ENCODE measurements around the gene ANKS1B.

Gene ANKS1B

DNA sequence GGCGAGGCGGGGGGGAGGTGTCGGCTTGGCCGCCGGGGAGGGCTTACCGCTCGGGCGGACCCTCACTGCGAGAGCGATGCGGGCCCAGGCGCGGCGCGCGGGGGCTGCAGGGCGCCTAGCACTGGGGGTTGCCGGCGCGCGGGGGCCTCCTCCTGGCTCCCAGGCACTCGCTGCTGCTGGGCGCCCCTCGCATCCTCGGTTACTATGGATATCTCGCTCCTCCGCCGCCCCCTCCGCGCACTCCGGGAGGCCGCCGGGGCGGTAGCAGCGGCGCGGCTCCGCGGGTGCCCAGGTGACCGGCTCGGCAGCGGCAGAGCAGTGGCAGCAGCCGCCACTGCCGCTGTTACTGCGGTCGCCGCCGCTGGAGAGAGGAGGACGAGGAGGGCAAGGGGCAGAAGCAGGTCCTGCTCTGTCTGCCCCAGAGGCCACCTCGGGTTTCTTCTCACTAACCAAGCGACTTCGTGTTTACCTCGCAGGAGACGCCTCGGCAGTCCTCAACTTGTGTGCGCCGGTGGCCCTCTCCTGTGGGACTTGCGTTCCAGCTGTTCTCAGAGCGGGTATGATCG is 1089.6 kb downstream of the ANKS1B start:
- no peak for DNase-seq (ENCODE audit: low read depth in 1 of 2, low spot score in 1 of 2)

DNA sequence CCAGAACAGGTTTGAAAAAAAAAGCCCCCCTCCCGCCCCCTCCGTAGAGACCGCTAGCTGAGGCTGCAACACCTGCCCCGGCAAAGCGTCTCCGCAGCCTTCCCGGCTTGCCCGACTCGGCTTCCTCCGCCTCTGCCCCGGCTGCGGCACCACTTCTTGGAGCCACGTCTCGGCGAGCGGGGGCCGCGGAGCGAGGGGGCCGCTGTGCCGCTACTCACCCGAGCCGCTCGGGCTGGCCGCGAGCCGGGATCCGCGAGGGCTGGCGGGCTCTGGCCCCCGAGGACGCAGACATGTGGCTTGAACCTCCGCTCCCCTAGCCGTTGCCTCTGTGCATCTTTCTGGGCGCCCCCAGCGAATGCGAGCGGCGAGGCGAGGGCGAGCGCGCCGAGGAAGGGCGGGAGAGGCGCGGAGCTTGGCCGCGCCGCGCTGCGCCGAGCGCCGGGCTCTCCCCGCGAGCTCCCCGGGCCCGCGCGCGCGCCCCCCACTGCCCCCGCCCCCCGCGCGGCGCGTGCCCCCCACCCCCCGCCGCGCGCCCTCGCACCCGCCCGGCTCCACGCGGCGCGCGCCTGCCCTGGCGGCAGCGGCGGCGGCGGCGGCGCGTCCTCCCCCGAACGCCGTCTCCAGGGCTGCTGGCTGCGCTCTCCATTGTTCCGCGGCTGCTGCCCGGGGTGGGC is 1090.2 kb downstream of the ANKS1B start:
- DNase-seq (ENCODE audit: low read depth in 1 of 2, low spot score in 1 of 2), result no peak

DNA sequence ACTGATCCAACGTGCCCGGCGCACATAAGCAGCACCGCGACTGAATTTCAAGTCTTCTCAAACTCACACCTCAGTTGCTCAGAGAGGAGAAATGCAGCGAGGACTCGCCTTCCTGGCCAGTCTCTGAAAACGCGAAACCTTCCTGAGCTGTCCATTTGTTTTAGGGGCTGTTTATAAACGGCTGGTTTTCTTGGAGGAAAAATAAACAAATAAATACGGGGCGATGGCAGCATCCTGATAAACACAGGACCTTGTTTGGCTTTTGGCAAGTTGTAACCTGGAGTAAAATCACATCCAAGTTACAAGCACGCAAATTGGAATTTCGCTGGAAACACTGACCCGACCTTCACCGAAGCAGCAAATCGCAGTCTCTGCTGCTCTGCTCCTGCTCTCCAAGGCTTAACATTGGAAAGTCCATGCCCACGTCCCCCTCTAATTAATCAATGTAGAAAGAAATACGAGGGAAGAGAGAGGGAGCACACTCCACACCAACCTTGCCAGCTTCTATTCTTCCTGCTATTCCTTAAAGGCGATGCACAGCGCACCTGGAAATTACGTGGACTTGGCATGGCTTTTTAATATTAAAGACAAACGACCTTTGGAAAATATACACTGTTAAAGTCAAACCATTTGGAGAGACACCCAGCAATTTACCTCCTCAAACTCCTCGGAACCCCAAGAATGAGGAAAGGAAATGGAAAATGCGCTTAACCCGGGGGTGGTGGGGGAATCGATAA is 1090.9 kb downstream of the ANKS1B start:
- no peak for DNase-seq (ENCODE audit: low read depth in 1 of 2, low spot score in 1 of 2)

DNA sequence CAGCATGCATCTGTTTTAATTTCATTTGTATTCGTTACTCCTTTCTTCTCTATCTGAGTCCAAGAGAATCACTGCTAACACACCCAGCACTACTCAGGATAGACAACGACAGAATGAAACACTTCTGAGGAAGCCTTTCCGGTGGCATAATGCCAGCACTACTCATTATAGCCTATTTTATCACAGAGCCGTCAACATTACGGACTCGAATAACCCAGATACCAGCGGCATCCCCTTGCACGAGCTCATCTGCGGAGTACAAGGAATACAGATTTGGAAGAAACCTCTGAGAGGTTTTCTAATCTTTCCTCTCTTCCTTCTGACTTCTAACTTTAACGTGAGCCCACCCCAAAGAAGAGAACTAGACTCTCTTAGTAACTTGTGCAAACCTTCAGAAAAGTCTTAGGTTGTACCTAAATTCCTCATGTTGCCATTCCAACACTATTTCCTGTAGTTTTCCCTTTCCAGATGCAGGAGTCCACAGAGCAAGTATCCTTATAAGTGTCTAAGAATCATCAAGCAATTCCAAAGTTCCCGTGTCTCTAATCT is 1091.5 kb downstream of the ANKS1B start:
- no peak for DNase-seq (ENCODE audit: low read depth in 1 of 2, low spot score in 1 of 2)

DNA sequence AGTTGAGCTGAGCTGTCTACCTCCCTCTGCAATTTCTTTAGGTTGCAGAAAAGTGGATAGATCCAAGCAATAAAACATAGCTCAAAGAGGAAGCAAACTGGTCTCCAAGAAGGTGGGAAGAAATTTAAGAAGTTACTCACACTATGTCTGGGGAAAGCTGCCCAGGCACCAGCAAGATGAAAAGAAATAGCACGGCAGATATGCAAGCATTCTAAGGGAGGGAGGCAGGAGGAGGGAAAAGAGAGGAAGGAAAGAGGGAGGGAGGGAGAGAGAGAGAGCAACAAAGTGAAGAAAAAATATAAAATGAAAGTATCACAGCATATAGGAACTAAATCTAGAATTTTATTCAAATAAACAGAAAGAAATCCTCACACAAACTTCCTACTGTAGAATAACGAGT is 1099.0 kb downstream of the ANKS1B start:
- DNase-seq (ENCODE audit: low read depth in 1 of 2, low spot score in 1 of 2), result no peak

DNA sequence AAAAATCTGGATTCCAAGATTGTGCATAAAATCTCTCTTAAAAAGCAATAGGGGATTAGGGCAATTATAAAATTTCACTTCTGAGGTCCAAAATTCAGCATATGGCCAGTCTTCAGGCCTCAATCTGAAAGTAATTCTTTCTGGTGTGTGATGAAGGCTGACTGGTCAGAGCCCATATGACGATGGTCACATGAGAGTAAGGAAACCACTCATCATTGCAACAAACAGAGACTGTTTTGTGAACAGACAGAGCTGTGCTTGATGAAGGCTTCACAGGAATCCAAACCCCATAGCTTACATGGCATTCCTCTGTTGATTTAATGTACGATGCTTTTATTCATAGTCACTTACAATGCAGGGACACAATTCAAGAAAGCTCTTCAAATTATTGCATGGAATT is 1101.5 kb downstream of the ANKS1B start:
- DNase-seq (ENCODE audit: low read depth in 1 of 2, low spot score in 1 of 2), result no peak

DNA sequence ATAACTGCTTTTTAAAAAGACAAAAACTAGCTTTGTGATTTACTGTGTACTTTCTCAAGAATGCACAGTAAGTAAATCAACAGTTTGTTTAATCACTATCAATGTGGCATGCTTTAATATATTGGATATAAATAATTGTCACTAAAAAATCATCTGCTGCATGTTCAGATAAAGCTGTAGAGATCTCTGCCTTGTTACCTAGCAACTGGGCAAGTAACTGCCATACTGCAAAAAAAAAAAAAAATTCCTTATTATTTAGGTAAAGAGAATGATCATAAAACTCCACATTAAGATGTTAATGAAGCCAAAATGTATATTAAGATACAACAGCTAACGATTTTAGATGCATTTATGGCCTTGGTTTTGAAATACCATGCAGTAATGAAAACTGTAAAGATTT is 1102.2 kb downstream of the ANKS1B start:
- DNase-seq (ENCODE audit: low read depth in 1 of 2, low spot score in 1 of 2), result no peak

DNA sequence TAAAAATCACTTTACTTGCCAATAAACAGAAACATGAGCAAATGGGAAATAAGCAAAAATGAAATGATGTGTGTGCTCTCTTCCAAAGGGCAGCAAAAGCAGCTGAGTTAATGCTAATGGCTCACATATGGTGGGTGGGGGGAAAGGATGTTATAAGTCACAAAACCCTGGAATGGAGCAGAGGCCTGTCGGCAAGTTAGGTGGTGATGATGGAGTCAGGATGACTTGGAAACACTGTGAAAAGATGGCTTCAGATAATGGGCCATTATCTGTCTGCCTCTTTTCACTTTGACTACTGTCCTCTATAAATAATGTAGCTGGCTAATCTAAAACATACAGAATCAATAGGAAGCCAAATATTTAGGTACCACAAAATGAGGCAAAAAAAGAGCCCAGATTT is 1111.0 kb downstream of the ANKS1B start:
- DNase-seq (ENCODE audit: low read depth in 1 of 2, low spot score in 1 of 2), result no peak

DNA sequence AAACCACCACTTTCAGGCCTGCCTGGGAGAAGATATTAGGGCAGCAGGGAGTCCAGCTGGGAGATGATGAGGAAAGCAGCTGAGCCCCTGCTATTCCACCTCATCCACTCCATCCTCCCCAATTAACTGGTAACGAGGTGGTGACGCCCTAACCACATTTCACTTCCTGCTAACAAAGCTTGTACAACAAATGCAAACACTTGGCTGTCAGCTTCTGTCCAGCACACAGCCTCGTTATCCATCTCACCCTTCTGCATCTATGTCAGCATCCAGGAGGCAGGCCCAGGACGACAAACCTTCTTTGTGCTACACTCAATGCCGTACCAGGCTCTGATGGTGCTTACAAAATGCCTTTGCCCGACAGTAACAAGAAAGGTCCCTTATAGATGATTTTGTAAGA is 1114.2 kb downstream of the ANKS1B start:
- DNase-seq (ENCODE audit: low read depth in 1 of 2, low spot score in 1 of 2), result no peak

DNA sequence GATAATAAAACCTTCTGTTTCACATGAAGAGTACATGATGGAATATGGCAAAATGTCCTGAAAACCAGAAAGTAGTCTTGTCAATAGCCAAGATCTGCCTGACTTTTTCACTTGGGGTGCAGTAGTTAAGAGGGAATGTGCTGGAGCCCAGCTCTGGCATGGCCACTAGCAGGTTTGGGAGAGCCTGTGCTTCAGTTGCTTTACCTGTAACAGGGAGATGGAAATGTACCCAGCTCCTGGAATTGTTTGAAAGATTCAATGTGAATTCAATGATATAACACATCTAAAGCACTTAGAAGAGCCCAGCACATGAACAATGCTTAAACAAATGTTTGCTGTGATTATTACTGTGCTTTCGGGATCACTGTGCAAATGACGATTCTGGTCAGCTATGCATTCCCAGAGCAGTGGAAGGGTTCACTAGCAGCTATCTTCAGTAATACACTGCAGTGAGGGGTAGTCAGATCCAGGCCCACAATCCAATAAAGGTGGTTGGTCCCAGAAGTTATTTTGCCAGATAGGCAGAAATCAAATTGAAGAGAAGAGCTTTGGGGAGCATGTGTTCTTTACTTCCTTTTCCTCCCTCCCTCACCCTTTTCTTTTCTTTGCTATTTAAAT is 1114.7 kb downstream of the ANKS1B start:
- DNase-seq (ENCODE audit: low read depth in 1 of 2, low spot score in 1 of 2), result no peak

DNA sequence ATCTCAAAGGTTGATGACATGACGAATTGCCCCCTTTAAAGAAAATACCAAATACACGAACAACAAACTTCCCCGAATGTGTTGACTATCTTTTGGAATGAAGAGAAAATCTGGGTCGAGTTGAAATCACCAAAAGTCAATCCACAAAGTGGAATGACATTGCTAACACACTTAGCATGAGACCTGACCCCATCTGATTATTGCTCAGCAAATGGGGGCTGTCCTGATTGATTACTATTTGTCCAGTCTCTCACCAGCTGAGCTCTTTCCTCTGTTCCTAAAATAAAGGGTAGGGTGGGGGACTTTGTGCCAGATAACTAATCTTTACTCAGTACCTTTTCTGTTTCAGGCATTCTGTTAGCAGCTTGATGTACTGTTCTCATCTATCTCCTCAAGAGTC is 1116.2 kb downstream of the ANKS1B start:
- no peak for DNase-seq (ENCODE audit: low read depth in 1 of 2, low spot score in 1 of 2)

DNA sequence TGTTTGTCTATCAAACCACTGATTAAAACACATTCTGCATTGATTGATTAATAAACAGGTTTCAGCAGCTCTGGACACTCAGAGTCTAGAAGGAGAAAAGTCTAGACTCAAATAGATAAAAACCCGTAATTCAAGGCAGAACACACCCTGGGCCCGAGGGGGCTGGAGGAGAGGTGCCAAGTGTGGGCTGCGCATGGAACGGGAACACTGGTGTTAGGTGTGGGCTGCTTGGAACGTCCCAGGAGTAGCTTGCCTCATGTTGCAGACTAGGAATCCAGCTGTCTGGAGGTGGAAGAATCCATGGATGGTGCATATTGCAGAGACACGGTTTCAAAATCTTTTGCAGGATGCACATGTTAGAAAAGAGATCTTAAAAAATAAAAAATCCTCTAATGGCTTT is 1116.7 kb downstream of the ANKS1B start:
- no peak for DNase-seq (ENCODE audit: low read depth in 1 of 2, low spot score in 1 of 2)

DNA sequence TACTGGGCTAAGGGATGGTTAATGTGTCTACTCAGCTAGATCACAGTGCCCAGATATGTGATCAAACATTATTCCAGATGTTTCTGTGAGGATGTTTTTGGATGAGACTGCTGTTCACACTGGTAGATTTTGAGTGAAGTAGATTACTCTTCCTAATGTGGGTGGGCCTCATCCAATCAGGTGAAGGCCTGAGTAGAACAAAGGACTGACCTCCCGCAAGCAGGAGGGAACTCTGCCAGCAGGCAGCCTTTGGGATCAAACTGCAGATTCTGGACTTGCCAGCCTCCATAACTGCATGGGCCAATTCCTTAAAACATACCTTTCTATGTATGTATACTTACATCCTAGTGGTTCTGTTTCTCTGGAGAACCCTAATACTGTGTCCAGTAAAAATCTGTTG is 1120.4 kb downstream of the ANKS1B start:
- no peak for DNase-seq (ENCODE audit: low read depth in 1 of 2, low spot score in 1 of 2)

DNA sequence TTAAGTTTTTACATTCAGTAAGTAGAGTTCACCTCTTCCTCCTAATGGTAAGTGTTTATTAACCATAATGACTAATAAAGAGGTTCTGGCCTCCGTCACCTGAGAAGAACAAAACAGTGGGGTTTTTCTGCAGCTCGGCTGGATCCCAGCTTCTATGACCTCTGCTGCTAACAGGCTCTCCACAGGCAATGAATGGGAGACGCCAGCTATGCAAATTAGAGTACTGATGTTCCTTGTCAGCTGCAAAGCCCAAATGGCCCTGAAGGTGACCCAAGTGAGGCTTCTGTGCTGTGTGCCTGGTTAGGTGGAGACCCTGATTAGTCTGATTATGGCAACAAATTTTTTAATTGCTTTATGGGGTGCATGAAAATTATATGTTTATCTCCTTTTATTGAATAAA is 1121.6 kb downstream of the ANKS1B start:
- DNase-seq (ENCODE audit: low read depth in 1 of 2, low spot score in 1 of 2), result no peak

DNA sequence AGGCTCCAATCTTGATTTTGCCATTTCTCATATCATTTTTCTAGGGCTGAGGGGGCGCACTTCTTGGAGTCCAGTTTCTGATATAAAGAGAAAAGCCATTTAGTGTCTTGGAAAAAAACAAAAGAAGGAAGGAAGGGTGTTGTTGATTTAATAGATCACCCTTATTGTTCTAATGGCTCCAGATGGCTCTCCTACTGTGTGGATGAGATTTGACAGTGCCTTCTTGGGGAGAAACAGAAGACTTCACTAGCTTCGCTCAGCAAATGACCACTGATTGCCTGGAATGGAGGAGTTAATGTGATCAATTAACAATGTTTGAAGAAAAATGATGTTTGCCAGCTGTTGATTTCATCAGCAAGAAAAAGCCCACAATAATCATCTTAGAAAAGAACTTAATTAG is 1123.5 kb downstream of the ANKS1B start:
- no peak for DNase-seq (ENCODE audit: low read depth in 1 of 2, low spot score in 1 of 2)

DNA sequence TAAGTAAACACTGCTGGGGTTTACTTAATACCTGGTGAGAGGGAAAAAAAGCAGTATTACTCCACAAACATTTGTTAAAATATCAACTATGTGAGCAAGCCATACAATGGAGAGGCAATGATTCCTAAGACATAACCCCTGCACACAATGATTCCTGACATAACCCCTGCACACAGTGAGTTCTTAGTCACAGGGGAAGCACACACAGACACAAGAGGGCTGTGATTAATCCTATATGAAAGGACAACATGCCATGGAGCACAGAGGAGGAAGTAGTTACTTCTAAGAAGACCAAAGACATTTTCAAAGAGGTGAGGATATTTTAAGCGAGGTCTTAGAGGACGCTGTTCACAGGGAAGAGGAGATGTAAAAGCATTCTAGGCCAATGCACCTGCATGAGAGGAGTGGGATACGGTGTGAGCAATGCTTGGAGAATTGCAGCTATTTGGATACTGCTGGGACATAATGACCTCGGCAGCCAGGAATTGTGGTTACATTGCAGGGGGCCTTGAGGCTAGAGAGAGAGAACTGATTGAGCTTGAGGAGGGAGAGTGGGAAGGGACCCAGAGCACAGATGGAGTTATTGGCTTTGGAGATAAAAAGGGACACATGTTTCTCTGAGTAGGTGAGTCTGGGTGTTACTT is 1127.7 kb downstream of the ANKS1B start:
- DNase-seq (ENCODE audit: low read depth in 1 of 2, low spot score in 1 of 2), result no peak

DNA sequence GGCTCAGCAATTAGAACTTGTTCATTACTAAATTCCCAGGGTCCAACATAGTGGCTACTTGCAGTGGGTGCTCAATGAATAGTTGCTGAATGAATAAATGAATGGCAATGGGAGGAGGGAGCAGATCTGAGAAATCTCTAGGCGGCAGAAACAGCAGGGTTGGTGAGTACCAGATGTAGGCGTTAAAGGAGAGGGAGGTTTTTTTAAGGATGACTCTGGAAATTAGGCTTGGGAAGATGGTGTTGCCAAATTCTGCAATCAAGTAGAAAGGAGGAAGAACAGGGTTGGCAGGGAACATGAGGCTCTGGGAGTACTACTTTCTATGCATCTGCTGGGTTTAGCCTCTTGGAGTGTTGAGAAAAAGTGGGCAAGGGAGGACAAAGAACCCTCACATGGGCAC is 1132.6 kb downstream of the ANKS1B start:
- DNase-seq (ENCODE audit: low read depth in 1 of 2, low spot score in 1 of 2), result no peak

DNA sequence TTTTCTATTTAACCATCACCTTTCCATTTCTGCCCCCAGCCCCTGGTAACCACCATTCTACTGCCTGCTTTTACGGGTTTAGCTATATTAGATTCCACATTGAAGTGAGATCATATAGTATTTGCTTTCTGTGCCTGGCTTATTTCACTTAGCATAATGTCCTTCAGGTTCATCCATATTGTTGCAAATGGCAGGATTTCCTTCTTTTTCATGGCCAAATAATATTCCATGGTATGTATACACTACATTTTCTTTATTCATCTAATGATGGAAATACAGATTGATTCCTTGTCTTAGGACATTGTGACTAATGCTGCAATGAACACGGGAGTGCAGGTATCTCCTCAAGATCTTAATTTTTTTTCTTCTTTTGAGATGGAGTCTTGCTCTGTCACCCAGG is 1137.5 kb downstream of the ANKS1B start:
- no peak for DNase-seq (ENCODE audit: low read depth in 1 of 2, low spot score in 1 of 2)

DNA sequence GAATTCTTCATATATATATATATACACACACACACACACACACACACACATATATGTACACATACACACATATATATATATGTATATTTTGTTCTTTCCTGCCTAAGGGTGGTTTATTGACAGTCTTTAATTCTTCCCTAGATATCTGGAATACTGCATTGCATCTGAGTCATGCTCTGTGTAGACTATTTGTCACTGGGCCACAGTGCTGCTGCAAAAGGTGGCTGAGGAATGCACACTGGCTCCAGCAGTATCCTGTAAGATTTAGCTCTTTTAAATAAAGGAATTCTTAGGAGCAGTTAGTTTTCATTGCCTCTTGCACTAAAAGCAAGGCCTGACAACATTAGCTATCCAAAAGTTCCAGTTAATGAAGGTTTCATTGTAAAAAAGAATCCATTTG is 1138.8 kb downstream of the ANKS1B start:
- no peak for DNase-seq (ENCODE audit: low read depth in 1 of 2, low spot score in 1 of 2)

DNA sequence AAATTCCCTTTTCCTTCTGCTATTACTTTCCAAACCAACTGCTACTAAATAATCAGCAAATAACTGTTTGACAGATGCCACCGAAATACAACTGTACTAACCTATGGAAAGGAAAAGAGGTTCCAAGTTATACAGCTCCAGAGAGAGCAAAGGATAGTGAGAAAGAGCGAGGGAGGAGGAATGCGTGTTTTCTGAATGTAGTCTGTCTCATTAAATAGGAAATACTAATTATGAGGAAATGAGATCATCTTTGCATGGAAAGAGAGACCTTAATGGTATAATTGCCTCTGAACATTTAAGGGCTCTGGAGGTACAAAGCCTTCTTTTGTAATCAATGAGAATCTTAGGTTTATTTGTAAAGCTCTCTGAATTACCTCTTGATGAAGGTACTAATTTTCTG is 1144.4 kb downstream of the ANKS1B start:
- DNase-seq (ENCODE audit: low read depth in 1 of 2, low spot score in 1 of 2), result no peak

DNA sequence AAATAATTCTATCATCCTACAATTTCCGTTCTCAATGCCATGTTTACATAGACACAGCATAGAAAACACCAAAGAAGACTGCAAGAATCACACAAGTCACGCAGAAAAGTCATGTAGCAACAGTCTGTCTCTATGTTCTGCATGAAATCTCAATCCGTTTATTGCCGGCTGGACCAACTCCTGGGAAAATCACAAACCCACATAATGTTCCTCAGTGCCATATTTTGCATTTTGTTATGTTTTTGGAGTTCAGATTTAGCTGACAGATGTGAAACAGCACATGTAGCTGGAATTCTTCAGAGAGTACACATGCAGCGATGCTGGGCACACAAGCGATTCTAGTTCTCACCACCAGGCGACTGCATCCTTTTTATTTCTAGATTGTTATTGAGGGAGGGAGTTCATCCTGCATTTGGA is 1146.5 kb downstream of the ANKS1B start:
- DNase-seq (ENCODE audit: low read depth in 1 of 2, low spot score in 1 of 2), result no peak
